ENCODE data around the gene ANTKMT. TPM values are rescaled to one million over a fixed set of nuclear protein-coding genes. Genes with fewer than 3 reads are reported as not detected.
"Not testable (repeated sequence)": the region's sequence is repeated elsewhere in the genome, so short reads cannot be mapped to it uniquely, and the experiment has no call there.

The ANTKMT gene
- total and polyA plus RNA-seq, 7 donors: 18.6 to 53.1 (median 35.5) TPM

GRCh38 chr16:741986-742629, 21.2 kb downstream of the ANTKMT start:
- H3K27ac ChIP-seq: no peak overlapping the region
- intact Hi-C loops (cut with DNase I): loop anchor here (2.0 kb wide), 1 partner anchor 21 kb away; the partner anchor contains the start of gene ANTKMT
- no peak overlapping the region for H3K4me3 ChIP-seq
- 91 to 93% methylated on average over 15 of the region's 15 CpGs for WGBS, 2 donors
- H3K4me1 ChIP-seq: peaks cover 0 to 18% (median 15%) of the 10 kb centered on the region in 4 donors
- TF ChIP-seq CTCF (IDR thresholded peaks at IDR 0.05) (no peak), POLR2A (IDR thresholded peaks at IDR 0.05) (no peak), EP300 (IDR thresholded peaks at IDR 0.05) (no peak), POLR2AphosphoS5 (IDR thresholded peaks at IDR 0.05) (no peak)
- no peak for DNase-seq
- peaks cover 0 to 5% (median 0%) of the 10 kb centered on the region in 3 donors for H3K27me3 ChIP-seq
- no peaks in the 10 kb centered on the region for H3K9me3 ChIP-seq
- peaks cover 5 to 21% (median 8%) of the 10 kb centered on the region in 4 donors for H3K36me3 ChIP-seq

GRCh38 chr16:742894-743293, 21.9 kb downstream of the ANTKMT start:
- WGBS, 2 donors: 86 to 88% methylated on average over 14 of the region's 14 CpGs
- H3K9me3 ChIP-seq; H3K4me3 ChIP-seq; H3K27ac ChIP-seq; H3K27me3 ChIP-seq; intact Hi-C loops (cut with DNase I); DNase-seq: not testable (repeated sequence)
- Histone ChIP-seq H3K4me1 (peaks cover 0 to 18% (median 15%) of the 10 kb centered on the region in 4 donors), H3K36me3 (peaks cover 0 to 14% (median 2%) of the 10 kb centered on the region in 4 donors)

GRCh38 chr16:743794-744500, 23.0 kb downstream of the ANTKMT start:
- no peaks in the 10 kb centered on the region for H3K9me3 ChIP-seq
- no peak overlapping the region for H3K27ac ChIP-seq
- H3K27me3 ChIP-seq: peaks cover 0 to 5% (median 0%) of the 10 kb centered on the region in 3 donors
- H3K4me3 ChIP-seq: no peak overlapping the region
- intact Hi-C loops (cut with DNase I): no loop called here
- H3K36me3 ChIP-seq: peaks cover 0 to 5% (median 0%) of the 10 kb centered on the region in 4 donors
- 81 to 87% methylated on average over 21 of the region's 21 CpGs for WGBS, 2 donors
- TF ChIP-seq CTCF (IDR thresholded peaks at IDR 0.05) (no peak), POLR2A (IDR thresholded peaks at IDR 0.05) (no peak), EP300 (IDR thresholded peaks at IDR 0.05) (no peak), POLR2AphosphoS5 (IDR thresholded peaks at IDR 0.05) (no peak)
- no peak for DNase-seq
- peaks cover 0 to 18% (median 15%) of the 10 kb centered on the region in 4 donors for H3K4me1 ChIP-seq

- intact Hi-C loops (cut with DNase I): no loop called here
- no peak for DNase-seq
- 2 to 5% methylated on average over 14 of the region's 14 CpGs for WGBS, 2 donors
- H3K27ac ChIP-seq: no peak overlapping the region
- TF ChIP-seq CTCF (IDR thresholded peaks at IDR 0.05) (no peak), POLR2AphosphoS5 (IDR thresholded peaks at IDR 0.05) (no peak), POLR2A (IDR thresholded peaks at IDR 0.05) (no peak), EP300 (IDR thresholded peaks at IDR 0.05) (no peak)
- H3K4me1 ChIP-seq: peaks cover 0 to 5% (median 5%) of the 10 kb centered on the region in 4 donors
- H3K36me3 ChIP-seq: no peaks in the 10 kb centered on the region
- H3K9me3 ChIP-seq: no peaks in the 10 kb centered on the region
- H3K27me3 ChIP-seq: peaks cover 0 to 5% (median 0%) of the 10 kb centered on the region in 3 donors
- H3K4me3 ChIP-seq: no peak overlapping the region
These were observed 24.8 kb downstream of the ANTKMT start for GRCh38 chr16:745739-746138.

- Histone ChIP-seq H3K4me3 (no peak overlapping the region), H3K27me3 (peaks cover 0 to 5% (median 0%) of the 10 kb centered on the region in 3 donors), H3K27ac (no peak overlapping the region), H3K9me3 (no peaks in the 10 kb centered on the region), H3K4me1 (no peaks in the 10 kb centered on the region), H3K36me3 (no peaks in the 10 kb centered on the region)
- TF ChIP-seq POLR2A (IDR thresholded peaks at IDR 0.05): no peak
- no peak for DNase-seq
- intact Hi-C loops (cut with DNase I): no loop called here
- WGBS, 2 donors: 72 to 80% methylated on average over 13 of the region's 13 CpGs
These were observed 25.7 kb downstream of the ANTKMT start for GRCh38 chr16:746637-747036.

All from sigmoid colon (tissue), 7 donors.